Amniotic stem cell (primary cell): ENCODE results near the gene GARIN5A.

Experiments used
- DNase-seq: peaks from one replicate; lab custom pipeline; 2025; lab: John Stamatoyannopoulos, UW

The GARIN5A gene

GRCh38 chr19:50433201-50434180 is 43.2 kb downstream of the GARIN5A start:
- no peak for DNase-seq

GRCh38 chr19:50432221-50433028 is 44.2 kb downstream of the GARIN5A start, which contains the start of gene MYBPC2:
Gene MYBPC2 (plus strand): TSS chr19:50432892. CDS start chr19:50432954, 62 bp downstream.
- DNase-seq = no peak

- DNase-seq = peak; percentile 10
Measured at GRCh38 chr19:50431343-50432220, 45.1 kb downstream of the GARIN5A start.

DNA sequence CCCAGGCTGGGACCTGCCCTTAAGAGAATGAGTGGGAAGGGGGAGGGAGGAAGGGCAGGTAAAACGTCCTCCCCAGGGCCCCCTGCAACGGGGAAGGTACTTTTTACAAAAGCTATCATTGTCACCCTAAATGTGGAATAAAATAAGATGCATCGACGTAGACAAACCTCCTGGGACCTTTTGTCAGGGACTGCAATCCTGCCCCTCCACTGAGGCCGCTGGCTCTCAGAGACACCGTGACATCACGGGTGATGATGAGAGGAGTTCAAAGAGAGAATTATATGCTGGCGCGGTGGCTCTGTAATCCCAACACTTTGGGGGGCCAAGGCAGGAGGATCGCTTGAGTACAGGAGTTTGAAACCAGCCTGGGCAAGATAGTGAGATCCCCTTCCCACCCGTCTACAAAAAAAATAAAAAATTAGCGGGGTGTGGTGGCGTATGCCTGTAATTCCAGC is 45.7 kb downstream of the GARIN5A start:
- DNase-seq = no peak

DNA sequence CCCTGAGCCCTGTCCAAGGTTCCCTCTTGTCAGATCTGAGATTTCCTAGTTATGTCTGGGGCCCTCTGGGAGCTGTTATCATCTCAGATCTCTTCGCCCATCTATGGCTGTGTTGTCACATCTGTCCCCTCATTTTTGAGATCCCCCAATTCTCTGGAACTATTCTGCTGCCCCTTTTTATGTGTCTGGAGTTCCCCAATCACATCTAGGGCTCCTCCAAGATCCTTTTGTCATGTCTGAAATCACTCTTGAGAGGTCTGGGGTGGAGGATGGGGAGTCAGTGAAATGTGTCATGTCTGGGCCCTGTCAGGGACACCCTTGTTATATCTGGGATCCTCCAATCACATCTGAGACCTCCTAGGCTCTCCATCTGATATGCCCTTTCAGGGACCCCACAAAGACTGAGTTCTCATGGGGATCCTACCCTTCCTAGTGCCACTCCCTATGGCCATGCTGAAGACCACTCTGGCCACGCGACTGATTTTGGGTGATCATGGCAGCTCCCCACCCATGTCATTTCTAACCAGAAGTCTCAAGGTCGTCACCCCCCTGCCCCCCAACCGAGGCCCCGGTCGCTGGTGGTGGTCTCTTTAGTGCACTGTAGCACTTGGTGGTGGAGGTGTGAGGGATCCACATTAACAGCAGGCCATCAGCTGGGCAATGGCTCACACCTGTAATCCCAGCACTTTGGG is 47.7 kb downstream of the GARIN5A start:
- no peak for DNase-seq

DNA sequence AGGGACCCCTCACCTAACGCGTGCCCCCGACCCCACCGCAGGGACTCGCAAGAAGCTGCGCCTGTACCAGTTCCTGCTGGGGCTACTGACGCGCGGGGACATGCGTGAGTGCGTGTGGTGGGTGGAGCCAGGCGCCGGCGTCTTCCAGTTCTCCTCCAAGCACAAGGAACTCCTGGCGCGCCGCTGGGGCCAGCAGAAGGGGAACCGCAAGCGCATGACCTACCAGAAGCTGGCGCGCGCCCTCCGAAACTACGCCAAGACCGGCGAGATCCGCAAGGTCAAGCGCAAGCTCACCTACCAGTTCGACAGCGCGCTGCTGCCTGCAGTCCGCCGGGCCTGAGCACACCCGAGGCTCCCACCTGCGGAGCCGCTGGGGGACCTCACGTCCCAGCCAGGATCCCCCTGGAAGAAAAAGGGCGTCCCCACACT is 48.6 kb downstream of the GARIN5A start:
- DNase-seq = no peak

DNA sequence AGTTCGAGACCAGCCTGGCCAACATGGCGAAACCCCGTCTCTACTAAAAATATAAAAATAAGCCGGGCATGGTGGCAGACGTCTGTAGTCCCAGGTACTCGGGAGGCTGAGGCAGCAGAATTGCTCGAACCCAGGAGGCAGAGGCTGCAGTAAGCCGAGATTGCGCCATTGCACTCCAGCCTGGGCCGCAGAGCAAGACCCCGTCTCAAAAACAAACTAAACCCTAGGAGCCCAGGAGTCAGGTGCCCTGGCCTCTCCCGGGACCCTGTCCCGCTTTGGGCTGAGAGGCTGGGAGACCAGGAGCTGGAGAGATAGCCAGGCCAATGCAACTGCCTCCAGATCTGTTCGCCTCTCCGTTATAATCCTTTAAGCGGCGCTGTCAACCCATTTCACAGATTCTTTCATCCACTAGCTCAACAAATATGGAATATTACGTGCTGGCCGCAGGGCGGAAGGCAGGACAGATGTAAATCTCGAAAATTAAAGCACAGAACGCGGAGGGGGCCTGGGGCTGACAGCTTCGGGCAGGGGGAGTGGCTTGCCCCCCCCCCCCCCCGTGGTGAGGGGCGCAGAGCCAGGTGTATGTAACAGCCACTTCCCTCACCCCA is 49.2 kb downstream of the GARIN5A start:
- DNase-seq = no peak

GRCh38 chr19:50425581-50425980 is 51.1 kb downstream of the GARIN5A start:
- DNase-seq = no peak

GRCh38 chr19:50423279-50424113 is 53.2 kb downstream of the GARIN5A start:
- no peak for DNase-seq

- no peak for DNase-seq
Measured at GRCh38 chr19:50422397-50423278, 54.0 kb downstream of the GARIN5A start.

DNA sequence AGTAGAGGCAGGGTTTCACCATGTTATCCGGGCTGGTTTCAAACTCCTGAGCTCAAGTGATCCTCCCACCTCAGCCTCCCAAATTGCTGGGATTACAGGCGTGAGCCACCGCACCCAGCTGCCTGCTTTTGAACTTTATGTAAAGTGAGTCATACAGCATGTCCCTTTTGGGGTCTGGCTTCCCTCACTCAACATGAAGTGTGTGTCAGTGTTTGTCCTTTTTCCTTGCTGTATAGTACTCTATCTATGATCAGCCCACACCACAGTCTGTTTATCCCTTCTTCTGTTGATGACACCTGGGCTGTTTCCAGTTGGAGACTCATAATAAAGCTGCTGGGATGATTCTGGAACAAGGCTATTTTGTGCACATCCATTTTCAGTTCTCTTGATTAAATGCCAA is 55.8 kb downstream of the GARIN5A start:
- DNase-seq = no peak

DNA sequence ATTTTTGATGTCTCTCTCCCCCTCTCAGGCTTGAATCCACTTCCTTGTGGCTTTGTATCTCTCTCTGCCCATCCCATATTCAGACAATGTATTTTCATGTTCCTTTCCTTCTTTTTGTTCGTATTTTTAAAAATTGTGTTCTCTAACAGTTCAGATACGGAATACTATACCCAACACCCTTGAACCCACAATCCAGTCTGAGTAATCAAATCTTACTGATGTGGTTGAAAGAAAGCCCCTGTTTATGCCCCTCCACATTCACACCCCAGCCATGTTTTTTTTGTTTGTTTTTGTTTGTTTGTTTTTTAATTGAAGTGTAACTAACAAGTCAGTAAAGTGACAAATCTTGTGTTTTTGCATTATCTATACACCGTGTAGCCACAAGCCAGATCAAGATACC is 56.5 kb downstream of the GARIN5A start:
- no peak for DNase-seq

- no peak for DNase-seq
Measured at GRCh38 chr19:50419580-50420035, 57.0 kb downstream of the GARIN5A start.

- DNase-seq = no peak
Measured at GRCh38 chr19:50419022-50419579, 57.5 kb downstream of the GARIN5A start.

- no peak for DNase-seq
Measured at GRCh38 chr19:50418176-50419021, 58.2 kb downstream of the GARIN5A start, which contains the start of gene SPIB. Gene SPIB (plus strand): TSS chr19:50418938. CDS start chr19:50418963, 25 bp downstream.

- no peak for DNase-seq
Measured at GRCh38 chr19:50417111-50418081, 59.3 kb downstream of the GARIN5A start.
